Hepatocyte (in vitro differentiated cells): Measurements from ENCODE around the gene LIAS.

ENCODE experiments used
- EZH2 ChIP-seq: fragments of 200-600 bp; sonication (generic); IDR thresholded peaks from 2 replicates; pipeline ENCODE4 v1.6.1; 2016; ENCODE audit warnings: antibody characterized with exemption, mild to moderate bottlenecking, borderline replicate concordance
- TF ChIP-seq, protein P1 (sequence below): fragments of 200-600 bp; sonication (generic); IDR thresholded peaks from 2 replicates; pipeline ENCODE4 v1.5.1; 2016; ENCODE audit warnings: antibody characterized with exemption, mild to moderate bottlenecking; ENCODE audit not compliant: poor library complexity

DNA sequence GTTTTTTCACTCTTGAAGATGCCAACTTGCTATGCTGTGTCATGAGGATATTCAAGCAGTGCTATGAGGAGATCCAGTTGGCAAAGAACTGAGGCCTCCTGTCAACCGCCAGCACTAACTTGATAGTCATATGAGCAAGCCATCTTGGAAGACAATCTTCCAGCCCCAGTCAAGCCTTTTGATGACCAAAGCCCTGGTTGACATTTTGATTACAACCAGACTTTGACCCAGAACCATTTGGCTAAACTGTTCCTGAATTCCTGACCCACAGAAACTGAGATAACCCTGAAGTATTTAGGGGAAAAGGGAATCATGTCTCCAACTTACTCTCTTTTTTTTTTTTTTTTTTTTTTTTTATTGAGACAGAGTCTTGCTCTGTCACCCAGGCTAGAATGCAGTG lies 35.5 kb downstream of the LIAS start:
- TF ChIP-seq EZH2, result no peak
- TF ChIP-seq, protein P1, sequence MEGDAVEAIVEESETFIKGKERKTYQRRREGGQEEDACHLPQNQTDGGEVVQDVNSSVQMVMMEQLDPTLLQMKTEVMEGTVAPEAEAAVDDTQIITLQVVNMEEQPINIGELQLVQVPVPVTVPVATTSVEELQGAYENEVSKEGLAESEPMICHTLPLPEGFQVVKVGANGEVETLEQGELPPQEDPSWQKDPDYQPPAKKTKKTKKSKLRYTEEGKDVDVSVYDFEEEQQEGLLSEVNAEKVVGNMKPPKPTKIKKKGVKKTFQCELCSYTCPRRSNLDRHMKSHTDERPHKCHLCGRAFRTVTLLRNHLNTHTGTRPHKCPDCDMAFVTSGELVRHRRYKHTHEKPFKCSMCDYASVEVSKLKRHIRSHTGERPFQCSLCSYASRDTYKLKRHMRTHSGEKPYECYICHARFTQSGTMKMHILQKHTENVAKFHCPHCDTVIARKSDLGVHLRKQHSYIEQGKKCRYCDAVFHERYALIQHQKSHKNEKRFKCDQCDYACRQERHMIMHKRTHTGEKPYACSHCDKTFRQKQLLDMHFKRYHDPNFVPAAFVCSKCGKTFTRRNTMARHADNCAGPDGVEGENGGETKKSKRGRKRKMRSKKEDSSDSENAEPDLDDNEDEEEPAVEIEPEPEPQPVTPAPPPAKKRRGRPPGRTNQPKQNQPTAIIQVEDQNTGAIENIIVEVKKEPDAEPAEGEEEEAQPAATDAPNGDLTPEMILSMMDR, result no peak
